ENCODE results near the gene CCR1. TPM values are rescaled to one million over a fixed set of nuclear protein-coding genes. Genes with fewer than 3 reads are reported as not detected.

The CCR1 gene
- total and polyA plus RNA-seq, 2 experiments from 2014 or later, result not detected

DNA sequence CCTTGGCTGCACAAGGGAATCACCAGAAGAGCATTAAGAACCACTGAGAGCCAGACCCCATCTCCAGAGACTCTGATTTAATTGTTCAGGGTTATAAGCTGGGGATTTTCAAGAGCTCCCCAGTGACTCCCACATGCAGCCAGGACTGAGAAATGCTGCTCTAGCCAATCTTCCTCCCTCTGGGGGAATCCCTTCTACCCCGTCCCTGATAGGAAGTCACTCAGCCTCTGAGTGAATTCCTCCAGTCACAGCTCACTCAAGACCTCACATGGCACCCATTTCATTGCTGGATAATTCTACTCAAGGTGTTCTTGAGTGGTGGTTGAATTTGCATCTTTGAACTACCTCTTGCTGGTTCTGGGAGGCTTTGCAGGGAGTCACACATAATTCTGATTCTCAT is 44.9 kb upstream of the CCR1 start (continued):
- TF ChIP-seq, protein P1, sequence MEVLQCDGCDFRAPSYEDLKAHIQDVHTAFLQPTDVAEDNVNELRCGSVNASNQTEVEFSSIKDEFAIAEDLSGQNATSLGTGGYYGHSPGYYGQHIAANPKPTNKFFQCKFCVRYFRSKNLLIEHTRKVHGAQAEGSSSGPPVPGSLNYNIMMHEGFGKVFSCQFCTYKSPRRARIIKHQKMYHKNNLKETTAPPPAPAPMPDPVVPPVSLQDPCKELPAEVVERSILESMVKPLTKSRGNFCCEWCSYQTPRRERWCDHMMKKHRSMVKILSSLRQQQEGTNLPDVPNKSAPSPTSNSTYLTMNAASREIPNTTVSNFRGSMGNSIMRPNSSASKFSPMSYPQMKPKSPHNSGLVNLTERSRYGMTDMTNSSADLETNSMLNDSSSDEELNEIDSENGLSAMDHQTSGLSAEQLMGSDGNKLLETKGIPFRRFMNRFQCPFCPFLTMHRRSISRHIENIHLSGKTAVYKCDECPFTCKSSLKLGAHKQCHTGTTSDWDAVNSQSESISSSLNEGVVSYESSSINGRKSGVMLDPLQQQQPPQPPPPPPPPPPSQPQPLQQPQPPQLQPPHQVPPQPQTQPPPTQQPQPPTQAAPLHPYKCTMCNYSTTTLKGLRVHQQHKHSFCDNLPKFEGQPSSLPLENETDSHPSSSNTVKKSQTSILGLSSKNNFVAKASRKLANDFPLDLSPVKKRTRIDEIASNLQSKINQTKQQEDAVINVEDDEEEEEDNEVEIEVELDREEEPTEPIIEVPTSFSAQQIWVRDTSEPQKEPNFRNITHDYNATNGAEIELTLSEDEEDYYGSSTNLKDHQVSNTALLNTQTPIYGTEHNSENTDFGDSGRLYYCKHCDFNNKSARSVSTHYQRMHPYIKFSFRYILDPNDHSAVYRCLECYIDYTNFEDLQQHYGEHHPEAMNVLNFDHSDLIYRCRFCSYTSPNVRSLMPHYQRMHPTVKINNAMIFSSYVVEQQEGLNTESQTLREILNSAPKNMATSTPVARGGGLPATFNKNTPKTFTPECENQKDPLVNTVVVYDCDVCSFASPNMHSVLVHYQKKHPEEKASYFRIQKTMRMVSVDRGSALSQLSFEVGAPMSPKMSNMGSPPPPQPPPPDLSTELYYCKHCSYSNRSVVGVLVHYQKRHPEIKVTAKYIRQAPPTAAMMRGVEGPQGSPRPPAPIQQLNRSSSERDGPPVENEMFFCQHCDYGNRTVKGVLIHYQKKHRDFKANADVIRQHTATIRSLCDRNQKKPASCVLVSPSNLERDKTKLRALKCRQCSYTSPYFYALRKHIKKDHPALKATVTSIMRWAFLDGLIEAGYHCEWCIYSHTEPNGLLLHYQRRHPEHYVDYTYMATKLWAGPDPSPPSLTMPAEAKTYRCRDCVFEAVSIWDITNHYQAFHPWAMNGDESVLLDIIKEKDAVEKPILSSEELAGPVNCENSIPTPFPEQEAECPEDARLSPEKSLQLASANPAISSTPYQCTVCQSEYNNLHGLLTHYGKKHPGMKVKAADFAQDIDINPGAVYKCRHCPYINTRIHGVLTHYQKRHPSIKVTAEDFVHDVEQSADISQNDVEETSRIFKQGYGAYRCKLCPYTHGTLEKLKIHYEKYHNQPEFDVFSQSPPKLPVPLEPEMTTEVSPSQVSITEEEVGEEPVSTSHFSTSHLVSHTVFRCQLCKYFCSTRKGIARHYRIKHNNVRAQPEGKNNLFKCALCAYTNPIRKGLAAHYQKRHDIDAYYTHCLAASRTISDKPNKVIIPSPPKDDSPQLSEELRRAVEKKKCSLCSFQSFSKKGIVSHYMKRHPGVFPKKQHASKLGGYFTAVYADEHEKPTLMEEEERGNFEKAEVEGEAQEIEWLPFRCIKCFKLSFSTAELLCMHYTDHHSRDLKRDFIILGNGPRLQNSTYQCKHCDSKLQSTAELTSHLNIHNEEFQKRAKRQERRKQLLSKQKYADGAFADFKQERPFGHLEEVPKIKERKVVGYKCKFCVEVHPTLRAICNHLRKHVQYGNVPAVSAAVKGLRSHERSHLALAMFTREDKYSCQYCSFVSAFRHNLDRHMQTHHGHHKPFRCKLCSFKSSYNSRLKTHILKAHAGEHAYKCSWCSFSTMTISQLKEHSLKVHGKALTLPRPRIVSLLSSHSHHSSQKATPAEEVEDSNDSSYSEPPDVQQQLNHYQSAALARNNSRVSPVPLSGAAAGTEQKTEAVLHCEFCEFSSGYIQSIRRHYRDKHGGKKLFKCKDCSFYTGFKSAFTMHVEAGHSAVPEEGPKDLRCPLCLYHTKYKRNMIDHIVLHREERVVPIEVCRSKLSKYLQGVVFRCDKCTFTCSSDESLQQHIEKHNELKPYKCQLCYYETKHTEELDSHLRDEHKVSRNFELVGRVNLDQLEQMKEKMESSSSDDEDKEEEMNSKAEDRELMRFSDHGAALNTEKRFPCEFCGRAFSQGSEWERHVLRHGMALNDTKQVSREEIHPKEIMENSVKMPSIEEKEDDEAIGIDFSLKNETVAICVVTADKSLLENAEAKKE (CRISPR knock-in tag; IDR thresholded peaks at IDR 0.05), result no peak

DNA sequence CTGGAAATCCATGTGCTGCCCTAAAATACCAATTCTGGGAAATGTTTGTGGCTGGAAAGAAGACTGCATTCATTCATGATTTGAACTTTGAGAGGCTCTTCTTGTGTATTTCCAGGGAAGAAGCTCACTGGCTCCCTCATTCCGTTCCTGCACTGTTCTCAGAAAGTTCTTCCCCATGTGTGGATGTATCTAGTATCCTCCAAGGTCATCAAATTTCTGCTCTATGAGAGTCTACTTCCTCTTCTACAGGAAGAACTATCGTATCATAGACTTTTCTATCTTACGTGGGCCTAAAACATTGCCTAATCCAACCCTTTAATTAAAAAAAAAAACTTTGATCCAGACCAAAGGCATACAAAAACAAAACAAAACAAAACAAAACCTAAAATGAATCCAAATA is 37.0 kb upstream of the CCR1 start:
- H3K4me3 ChIP-seq, result no peak overlapping the region
- no peak overlapping the region for H2AFZ ChIP-seq
- H3K27ac Mint-ChIP-seq, result no peak overlapping the region
- H3K27me3 Mint-ChIP-seq (ENCODE audit: insufficient read depth, low read depth, poor library complexity), result no peaks in the 10 kb centered on the region
- no peaks in the 10 kb centered on the region for H3K79me2 ChIP-seq (replicated peaks; ENCODE audit: insufficient read depth)
- no peak overlapping the region for H3K4me3 Mint-ChIP-seq
- no peaks in the 10 kb centered on the region for H3F3A ChIP-seq (replicated peaks; ENCODE audit: low read depth)
- H3K36me3 ChIP-seq (ENCODE audit: insufficient read depth), result no peaks in the 10 kb centered on the region
- H3K27me3 ChIP-seq (ENCODE audit: insufficient read depth), result no peaks in the 10 kb centered on the region
- DNase-seq (ENCODE audit: low spot score), result no peak
- no peak overlapping the region for H3K27ac ChIP-seq (ENCODE audit: low read depth)
- H4K20me1 ChIP-seq (replicated peaks; ENCODE audit: insufficient read depth), result no peaks in the 10 kb centered on the region
- H3K4me2 ChIP-seq, result no peak overlapping the region
- peaks cover 3% of the 10 kb centered on the region; the same call in 2 of the 3 replicates for H3K4me1 Mint-ChIP-seq
- H3K4me1 ChIP-seq (ENCODE audit: insufficient read depth), result no peaks in the 10 kb centered on the region
- no peaks in the 10 kb centered on the region; the same call in 1 of the 2 replicates for H3K9me2 ChIP-seq (ENCODE audit: insufficient read depth)
- no peak for ATAC-seq
- no peaks in the 10 kb centered on the region; the same call in 2 of the 3 replicates for H3K36me3 Mint-ChIP-seq (ENCODE audit: low read depth)
- H3K9me3 Mint-ChIP-seq, result peaks cover 6% of the 10 kb centered on the region
- TF ChIP-seq CREB1 (CRISPR knock-in tag; IDR thresholded peaks at IDR 0.05; ENCODE audit: low read depth), result no peak
- no peak for TF ChIP-seq JUNB (IDR thresholded peaks at IDR 0.05; ENCODE audit: unreplicated experiment)
- no peak for TF ChIP-seq ZNF114 (CRISPR knock-in tag; IDR thresholded peaks at IDR 0.05)
- TF ChIP-seq ZNF331 (CRISPR knock-in tag; IDR thresholded peaks at IDR 0.05; ENCODE audit: low read depth), result no peak
- TF ChIP-seq EZH2phosphoT487 (IDR thresholded peaks at IDR 0.05; ENCODE audit: unreplicated experiment), result no peak
- TF ChIP-seq, protein P1 (CRISPR knock-in tag; IDR thresholded peaks at IDR 0.05), result no peak
- TF ChIP-seq STAT1 (IDR thresholded peaks at IDR 0.05; ENCODE audit: unreplicated experiment), result no peak
- TF ChIP-seq, protein P2, sequence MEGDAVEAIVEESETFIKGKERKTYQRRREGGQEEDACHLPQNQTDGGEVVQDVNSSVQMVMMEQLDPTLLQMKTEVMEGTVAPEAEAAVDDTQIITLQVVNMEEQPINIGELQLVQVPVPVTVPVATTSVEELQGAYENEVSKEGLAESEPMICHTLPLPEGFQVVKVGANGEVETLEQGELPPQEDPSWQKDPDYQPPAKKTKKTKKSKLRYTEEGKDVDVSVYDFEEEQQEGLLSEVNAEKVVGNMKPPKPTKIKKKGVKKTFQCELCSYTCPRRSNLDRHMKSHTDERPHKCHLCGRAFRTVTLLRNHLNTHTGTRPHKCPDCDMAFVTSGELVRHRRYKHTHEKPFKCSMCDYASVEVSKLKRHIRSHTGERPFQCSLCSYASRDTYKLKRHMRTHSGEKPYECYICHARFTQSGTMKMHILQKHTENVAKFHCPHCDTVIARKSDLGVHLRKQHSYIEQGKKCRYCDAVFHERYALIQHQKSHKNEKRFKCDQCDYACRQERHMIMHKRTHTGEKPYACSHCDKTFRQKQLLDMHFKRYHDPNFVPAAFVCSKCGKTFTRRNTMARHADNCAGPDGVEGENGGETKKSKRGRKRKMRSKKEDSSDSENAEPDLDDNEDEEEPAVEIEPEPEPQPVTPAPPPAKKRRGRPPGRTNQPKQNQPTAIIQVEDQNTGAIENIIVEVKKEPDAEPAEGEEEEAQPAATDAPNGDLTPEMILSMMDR (conservative IDR thresholded peaks at IDR 0.05; ENCODE audit: low read depth in 2 of 2), result no peak
